Measurements from ENCODE around the gene KRTAP15-1. TPM values are rescaled to one million over a fixed set of nuclear protein-coding genes. Genes with fewer than 3 reads are reported as not detected.

The KRTAP15-1 gene
- total and polyA plus RNA-seq, 2 of the 4 experiments (the other 2 are of a cell fraction): not detected

- Histone ChIP-seq H2AFZ (replicated peaks; ENCODE audit: low read length, poor library complexity) (no peak within 1 kb of the TSS), H3K9me1 (ENCODE audit: insufficient read depth, low read length) (no peaks in the 10 kb centered on the region), H3K9me3 (ENCODE audit: control insufficient read depth, insufficient read depth, low read length) (peaks cover 7% of the 10 kb centered on the region), H3K4me2 (ENCODE audit: low read depth, low read length) (no peak within 1 kb of the TSS), H4K91ac (ENCODE audit: insufficient read depth, low read depth, low read length) (no peak within 1 kb of the TSS), H3K79me1 (ENCODE audit: low read depth in 1 of 2, low read length in 2 of 2) (no peaks in the 10 kb centered on the region), H4K20me1 (ENCODE audit: insufficient read depth, low read length) (no peaks in the 10 kb centered on the region), H2AK5ac (ENCODE audit: low read depth, low read length) (no peak within 1 kb of the TSS), H2BK15ac (ENCODE audit: low read depth, low read length) (no peak within 1 kb of the TSS), H2BK120ac (ENCODE audit: low read depth, low read length) (no peak within 1 kb of the TSS), H3K23ac (ENCODE audit: low read depth, low read length) (no peak within 1 kb of the TSS), H3K18ac (ENCODE audit: low read depth, low read length) (no peak within 1 kb of the TSS), H4K8ac (ENCODE audit: low read depth in 2 of 2, low read length in 2 of 2) (no peak within 1 kb of the TSS), H2AK9ac (replicated peaks; ENCODE audit: low read depth, low read length, poor library complexity) (no peak within 1 kb of the TSS), H2BK20ac (ENCODE audit: low read depth, low read length) (no peak within 1 kb of the TSS), H3K9ac (ENCODE audit: low read depth, low read length) (no peak within 1 kb of the TSS), H3K56ac (ENCODE audit: extremely low read depth, insufficient read depth, low read length) (no peak within 1 kb of the TSS), H3K4me1 (ENCODE audit: control insufficient read depth, insufficient read depth, low read length) (no peaks in the 10 kb centered on the region), H3K14ac (replicated peaks; ENCODE audit: low read depth, low read length) (no peak within 1 kb of the TSS), H3K4ac (ENCODE audit: low read depth, low read length) (no peak within 1 kb of the TSS), H4K5ac (ENCODE audit: low read depth, low read length) (no peak within 1 kb of the TSS), H3K27me3 (ENCODE audit: control insufficient read depth, insufficient read depth, low read length) (no peaks in the 10 kb centered on the region), H3K36me3 (ENCODE audit: control insufficient read depth, insufficient read depth, low read length) (no peaks in the 10 kb centered on the region), H3K4me3 (ENCODE audit: insufficient read depth, low read depth, low read length) (no peak within 1 kb of the TSS), H3K27ac (ENCODE audit: insufficient read depth, low read length) (no peak within 1 kb of the TSS), H2BK5ac (ENCODE audit: low read depth, low read length, poor library complexity, severe bottlenecking) (no peak within 1 kb of the TSS)
- ATAC-seq (ENCODE audit: low read depth) (no peak), DNase-seq (no peak)
- ChIA-PET POLR2A (ENCODE audit: unreplicated experiment) (no interaction called here), CTCF (no interaction called here)
- TF ChIP-seq MAZ (IDR thresholded peaks at IDR 0.05; ENCODE audit: borderline replicate concordance, low read depth, low read length) (no peak), MXI1 (IDR thresholded peaks at IDR 0.05; ENCODE audit: borderline replicate concordance, low read depth, low read length) (no peak), FOS (IDR thresholded peaks at IDR 0.05; ENCODE audit: low read depth, low read length) (no peak), CTCF (conservative IDR thresholded peaks at IDR 0.05; ENCODE audit: low read depth, low read length) (no peak), BHLHE40 (IDR thresholded peaks at IDR 0.05; ENCODE audit: low read depth, low read length) (no peak), ELK1 (IDR thresholded peaks at IDR 0.05; ENCODE audit: borderline replicate concordance, low read depth, low read length) (no peak)
- WGBS, 2 experiments (ENCODE audit: extremely low coverage in 2 of 2, insufficient read length in 1 of 2): 60% methylated on average over 1 of the region's 5 CpGs; no CpG with 5 or more reads in 1 of the 2 experiments
- dilution Hi-C loops (cut with HindIII; ENCODE audit: low sequenced_read_pairs, unreplicated experiment) (no loop called here), intact Hi-C loops (cut with micrococcal nuclease) (no loop called here), in situ Hi-C loops (cut with MboI; ENCODE audit: low sequenced_read_pairs) (no loop called here)
- BruUV-seq (replicated peaks): no TSS peak
Observed at GRCh38 chr21:30425826-30426225, 14.2 kb upstream of the KRTAP15-1 start, which contains the start of gene KRTAP13-3. KRTAP13-3 (minus strand) TSS chr21:30425926; CDS start chr21:30425912, 14 bp downstream.

Measured in IMR-90 (cell line).